Inferior parietal cortex (tissue), 1 donor: ENCODE results near the gene SLC25A14.
A peak's percentile ranks its signal among the peaks of the same experiment; 100 is the strongest.
"Not testable (repeated sequence)": the region's sequence is repeated elsewhere in the genome, so short reads cannot be mapped to it uniquely, and the experiment has no call there.

Experiments used
- DNase-seq: peaks from one replicate; pipeline ENCODE4 v3.0.0-alpha.2; 2016; ENCODE audit errors: extremely low spot score

Gene SLC25A14, protein sequence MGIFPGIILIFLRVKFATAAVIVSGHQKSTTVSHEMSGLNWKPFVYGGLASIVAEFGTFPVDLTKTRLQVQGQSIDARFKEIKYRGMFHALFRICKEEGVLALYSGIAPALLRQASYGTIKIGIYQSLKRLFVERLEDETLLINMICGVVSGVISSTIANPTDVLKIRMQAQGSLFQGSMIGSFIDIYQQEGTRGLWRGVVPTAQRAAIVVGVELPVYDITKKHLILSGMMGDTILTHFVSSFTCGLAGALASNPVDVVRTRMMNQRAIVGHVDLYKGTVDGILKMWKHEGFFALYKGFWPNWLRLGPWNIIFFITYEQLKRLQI

DNA sequence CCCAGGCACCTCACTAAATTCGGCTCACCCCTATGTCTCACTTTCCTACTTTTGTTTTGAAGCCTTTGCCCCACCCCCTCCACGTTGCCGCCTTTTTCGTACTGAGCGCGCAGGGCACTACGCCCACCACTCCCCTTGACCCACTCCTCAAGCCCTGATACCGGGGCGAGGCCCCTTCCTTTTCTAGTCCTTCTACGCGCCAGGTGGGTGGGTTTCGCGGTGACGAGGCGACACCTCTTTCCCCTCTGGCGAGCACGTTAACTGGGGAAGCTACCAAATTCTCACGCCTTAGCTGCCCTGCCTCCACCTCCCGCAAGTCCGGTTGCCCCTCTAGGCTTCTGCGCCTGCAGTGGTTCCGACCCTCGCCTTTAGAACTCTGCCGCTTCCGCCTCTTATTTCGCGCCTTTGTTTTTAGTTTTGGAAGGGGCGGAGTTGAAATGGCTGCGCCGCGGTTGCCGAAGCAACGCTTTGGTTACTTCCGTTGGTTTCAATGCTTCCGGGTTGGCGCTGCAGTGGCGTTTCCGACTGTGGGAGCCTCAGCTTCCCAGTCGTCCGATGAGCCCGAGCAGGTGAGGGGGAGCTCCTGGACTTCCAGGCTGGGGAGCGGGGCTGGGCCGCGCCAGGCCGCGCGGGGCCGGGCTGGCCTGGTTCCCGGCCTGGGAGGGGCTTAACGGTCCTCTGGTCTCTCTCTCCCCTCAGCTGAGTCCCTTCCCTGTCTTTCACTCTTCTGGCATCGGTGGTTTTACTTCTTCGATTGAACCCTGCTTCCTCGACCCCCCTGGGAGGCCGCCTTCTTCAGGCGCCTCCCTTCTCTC is at the start of gene SLC25A14:
SLC25A14 (plus strand) TSS at position 512 of the 815 bp plus-strand sequence. CDS start 360 bp downstream, outside the sequence.
- DNase-seq, result peak; percentile 66

DNA sequence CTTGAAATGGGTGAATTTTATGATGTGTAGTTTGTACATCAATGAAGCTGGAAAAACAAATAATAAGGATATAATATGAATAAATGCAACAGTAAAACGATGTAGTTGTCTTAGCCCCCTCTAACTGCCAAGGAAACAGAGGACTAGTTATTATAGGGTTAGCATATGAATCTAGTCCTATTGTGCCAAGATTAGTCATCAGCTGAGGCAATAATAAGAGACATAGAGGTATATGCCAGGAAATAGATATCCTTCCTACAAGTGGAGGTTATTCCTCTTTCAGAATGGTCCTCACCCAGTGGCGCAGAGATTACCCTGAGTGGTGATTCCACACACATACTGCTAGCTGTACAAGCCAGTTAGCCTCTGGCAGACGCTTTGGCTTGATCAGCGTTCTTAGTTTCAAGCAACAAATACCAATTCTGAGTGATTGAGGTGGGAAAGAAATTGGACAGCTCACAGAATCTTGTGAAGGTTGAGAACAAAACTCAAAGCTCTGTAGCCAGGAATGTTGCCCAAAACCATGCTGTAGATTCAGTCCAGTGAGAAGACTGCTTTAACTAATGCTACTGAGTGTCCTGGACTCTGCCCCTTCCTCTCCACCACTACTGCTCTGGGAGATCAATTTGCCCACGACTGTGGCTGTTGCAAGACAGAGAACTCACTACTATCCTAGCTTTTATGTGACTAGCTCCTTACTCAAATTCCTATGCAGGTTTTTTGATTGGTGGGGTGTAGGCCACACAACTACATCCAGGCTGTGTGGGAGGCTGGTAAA is 44.0 kb upstream of the SLC25A14 start:
- DNase-seq, result no peak

DNA sequence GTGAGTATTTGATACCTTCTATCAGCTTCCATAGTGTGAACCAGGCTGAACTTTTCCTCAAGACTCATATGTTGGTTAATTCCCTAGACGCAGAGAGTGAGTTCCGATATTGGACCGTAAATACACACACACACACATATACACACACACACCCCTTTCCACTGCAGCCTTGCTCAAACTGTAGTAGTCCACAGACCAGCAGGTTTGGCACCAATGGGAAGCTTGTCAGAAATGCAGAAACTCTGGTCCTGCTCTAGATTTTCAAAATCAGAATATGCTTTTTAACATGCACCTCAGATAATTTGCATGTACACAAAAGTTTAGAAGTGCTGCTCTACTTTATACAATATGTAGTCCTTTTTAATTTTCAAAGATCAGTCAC is 43.4 kb upstream of the SLC25A14 start:
- DNase-seq, result no peak

DNA sequence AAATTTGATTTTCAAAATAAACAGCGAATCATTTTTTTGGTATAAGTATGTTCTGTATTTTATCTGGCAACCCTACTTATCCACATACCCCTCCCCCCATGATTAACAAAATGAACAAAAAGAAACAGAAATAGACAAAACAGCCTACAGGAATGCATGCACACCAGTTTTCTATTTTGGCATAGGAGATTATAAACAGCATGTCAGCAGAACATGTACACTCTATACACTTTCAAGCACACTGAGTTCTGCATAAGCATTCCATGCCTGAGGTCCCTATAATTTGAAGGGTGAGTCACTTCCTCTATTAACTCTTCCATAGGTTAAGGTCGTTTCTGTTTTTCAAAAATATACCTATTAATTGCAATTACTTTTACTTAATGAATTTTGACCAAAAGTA is 43.0 kb upstream of the SLC25A14 start:
- DNase-seq, result no peak

DNA sequence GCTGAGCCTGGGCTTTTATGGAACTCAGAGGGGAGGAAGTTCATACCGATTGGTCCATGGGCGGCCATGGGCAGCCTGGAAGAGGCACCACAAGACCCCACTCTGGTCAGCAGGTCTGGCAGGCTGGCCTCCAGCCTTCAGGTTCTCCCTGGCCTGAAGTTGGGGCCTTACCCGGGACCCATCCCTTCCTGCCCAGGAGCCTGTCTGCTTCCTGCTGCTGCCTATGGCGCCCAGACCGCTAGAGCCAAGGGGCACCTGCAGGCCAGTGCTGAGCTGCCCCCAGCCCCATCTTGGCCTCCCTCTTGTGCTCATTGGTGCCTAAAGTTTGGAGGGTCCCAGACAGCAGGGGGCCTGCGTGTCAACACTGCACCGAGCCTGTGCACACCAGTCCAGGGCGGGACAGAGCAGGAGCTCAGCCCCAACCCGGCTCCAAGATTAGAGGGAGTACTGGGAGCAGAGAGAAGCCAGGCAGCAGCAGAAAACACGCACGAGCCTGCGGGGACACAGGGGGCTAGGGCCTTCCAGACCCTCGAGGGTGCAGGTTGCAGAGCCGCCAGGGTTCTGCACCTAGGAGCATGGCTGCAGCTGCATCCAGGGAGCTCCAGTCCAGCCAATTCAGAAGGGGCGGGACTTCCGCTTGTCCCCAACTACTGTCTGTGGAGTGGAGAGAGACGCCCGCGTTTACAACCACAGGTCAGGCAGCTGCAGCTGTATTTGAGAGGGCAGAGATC is 40.3 kb upstream of the SLC25A14 start:
- DNase-seq, result no peak

DNA sequence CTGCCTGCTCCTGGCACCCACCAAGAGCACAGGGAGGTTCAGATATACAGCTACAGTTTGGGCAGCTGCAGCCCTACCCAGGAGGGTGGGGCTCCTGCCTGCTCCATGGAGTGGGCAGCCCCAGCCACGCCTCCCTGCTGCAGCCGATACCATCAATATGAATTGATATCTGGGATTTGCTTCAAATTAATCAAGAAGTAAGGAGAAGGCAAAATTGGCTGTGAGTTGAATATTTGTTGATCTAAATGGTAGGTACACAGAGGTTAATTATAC is 39.8 kb upstream of the SLC25A14 start:
- DNase-seq, result no peak

DNA sequence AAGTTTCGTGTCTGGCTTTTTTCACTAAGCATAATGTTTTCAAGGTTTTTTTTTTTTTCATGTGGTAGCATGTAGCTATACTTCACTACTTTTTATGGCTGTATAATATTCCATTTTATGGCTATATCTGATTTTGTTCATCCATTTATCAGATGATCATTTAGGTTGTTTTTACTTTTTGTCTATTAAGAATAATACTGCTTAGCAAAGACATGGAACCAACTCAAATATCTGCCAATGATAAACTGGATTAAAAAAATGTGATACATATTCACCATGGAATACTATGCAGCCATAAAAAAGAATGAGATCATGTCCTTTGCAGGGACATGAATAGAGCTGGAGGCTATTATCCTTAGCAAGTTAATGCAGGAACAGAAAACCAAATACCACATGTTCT is 38.3 kb upstream of the SLC25A14 start:
- DNase-seq, result no peak

DNA sequence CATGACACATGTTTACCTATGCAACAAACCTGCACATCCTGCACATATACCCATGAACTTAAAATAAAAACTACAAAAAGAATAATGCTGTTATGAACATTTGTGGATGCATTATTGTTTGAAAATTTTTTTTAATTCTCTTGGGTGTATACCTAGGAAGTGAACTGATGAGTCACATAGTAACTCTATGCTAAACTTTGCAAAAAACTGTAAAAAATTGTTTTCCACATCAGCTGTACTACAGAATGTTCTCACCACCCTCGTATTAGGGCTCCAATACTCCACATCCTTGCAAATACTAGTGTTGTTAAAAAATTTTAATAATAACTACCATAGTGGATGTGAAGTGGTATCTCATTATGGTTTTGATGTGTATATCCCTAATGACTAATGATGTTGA is 37.7 kb upstream of the SLC25A14 start:
- no peak for DNase-seq

DNA sequence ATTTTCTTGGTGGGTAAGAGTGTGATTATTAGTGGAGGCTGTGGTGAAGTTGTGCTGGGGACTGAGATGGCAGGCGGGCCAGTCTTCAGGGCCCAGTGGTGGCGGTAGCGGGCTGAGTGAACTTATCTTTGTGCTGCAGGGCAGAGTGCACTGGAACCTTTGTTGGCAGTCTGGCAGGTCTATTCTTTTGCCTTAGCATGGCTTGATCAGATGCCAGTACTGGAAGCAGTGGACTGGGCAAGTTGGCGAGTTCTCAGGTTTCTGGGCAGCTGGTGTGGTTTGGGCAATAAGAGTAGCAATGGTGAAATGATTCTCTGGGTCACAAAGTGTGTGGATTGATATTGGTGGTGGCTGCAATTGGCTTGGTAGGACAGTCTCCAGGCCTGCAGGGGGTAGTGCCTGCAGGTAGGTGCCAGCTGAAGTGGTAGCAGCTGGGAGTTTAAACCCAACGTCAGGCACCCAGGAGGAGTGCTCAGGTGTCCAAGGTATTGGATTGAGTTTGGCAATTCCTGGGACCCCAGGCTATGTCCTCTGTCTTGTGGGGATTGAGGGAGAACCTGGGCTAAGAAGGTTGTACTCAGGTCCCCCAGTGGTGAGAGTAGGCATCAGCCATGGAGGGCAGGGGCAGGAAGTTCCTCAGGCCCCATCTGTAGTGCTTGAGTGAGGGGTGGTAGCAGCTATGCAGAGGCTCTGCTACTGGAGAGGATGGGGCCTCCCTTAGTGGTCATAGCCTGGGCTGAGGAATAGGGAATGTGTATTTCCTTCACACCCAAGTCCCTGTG is 34.9 kb upstream of the SLC25A14 start:
- no peak for DNase-seq

DNA sequence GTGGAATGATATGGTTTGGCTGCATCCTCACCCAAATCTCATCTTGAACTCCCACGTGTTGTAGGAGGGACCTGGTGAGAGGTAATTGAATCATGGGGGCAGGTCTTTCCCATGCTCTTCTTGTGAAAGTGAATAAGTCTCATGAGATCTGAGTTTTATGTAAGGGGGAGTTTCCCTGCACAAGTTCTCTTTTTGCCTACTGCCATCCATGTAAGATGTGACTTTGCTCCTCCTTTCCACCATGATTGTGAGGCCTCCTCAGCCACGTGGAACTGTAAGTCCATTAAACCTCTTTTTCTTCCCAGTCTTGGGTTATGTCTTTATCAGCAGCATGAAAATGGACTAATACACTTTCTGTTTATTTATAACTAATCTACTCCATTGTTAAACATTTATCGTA is 19.8 kb upstream of the SLC25A14 start:
- not testable (repeated sequence) for DNase-seq

DNA sequence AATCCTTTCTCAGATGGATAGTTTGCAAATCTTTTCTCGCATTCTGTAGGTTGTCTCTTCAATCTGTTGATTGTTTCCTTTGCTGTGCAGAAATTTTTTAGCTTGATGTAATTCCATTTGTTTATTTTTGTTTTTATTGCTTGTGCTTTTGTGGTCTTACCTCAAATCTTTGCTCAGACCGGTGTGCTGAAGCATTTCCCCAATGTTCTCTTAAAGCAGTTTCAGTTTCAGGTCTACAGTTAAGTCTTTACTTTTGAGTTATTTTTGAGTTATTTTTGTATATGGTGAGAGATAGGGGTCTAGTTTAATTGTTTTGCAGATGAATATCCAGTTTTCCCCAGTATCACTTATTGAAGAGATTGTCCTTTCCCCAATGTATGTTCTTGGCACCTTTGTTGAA is 18.2 kb upstream of the SLC25A14 start:
- DNase-seq, result no peak

DNA sequence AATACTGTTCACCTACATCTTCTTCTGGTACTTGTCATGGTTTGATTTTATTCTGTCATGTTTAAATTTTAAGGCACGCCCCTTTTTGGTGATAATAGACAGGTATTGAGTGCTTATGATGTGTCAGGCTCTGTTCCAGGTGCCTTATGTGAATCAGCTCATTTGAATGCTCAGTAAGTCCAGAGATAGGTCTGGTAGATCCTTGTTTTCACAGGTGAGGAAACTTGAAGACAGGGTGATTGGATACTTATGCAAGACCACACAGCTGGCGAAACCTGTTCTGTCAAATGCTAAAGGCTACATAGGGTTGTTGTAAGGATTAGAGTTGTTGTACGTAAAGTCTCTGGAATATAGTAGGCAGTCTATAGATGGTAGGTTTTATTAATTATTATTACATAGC is 9.6 kb upstream of the SLC25A14 start:
- no peak for DNase-seq

DNA sequence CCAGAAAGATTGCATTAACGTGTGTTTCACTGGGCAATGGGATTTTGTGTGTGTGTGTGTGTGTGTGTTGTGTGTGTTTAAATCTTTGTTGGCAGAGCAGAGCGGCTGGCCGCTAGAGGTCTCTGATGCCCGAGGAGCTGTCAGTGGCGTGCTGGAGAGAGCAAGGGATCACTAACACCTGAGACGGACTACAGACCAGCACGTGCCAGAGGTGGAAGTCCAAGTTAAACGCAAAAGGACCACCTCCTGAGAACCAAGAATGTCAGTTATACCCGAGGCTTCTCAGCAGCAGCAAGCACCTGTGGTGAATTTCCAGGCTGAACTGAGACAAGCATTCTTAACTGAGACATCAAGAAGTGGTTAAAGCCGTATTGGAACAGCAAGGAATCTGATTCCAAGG is 9.0 kb upstream of the SLC25A14 start:
- peak; percentile 23 for DNase-seq

DNA sequence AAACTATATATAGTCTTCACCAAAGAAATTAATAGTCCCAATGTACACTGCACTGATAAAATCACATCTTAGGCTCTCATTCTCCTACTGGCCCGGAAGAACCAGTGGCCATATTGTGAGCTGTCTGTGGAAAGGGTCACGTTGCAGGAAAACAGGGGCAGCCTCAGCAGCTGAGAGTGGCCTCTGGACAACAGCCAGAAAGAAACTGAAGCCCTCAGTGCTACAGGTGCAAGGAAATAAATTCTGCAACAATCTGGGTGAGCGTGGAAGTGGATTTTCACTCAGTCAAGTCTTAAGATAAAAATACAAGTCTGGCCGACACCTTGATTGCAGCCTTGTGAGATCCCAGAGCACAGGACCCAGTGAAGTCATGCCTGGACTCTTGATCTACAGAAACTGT is 3.2 kb upstream of the SLC25A14 start:
- no peak for DNase-seq

DNA sequence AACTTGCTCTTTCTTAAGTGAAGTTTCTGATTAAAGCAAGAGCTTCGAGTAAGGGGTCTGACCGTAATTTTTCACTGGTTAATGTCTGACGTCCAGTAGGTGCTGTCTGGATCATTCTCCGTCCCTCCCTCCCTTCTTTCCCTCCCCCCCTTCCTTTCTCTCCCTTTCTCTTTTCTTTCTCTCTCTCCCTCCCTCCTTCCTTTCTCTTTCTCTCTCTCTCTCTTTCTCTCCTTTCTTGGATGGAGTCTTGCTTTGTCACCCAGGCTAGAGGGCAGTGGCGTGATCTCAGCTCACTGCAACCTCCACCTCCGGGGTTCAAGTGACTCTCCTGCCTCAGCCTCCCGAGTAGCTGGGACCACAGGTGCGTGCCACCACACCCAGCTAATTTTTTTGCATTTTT is 850 bp upstream of the SLC25A14 start:
- DNase-seq, result not testable (repeated sequence)

DNA sequence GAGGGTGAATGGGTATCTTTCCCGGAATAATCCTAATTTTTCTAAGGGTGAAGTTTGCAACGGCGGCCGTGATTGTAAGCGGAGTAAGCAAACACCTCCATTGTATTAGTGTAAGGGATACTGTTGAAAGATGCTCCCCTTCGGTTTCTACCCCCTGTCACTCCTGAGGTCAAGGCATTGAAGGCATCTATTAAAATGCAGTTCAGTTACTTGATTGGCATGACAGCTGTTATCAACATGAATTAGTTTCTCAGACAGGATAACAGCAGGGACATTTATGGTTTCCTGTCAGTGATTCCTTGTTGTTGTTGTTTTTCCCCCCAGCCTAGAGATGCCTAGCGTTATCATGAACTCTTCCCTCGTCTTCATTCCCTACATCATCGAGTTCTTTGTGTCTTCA is 552 bp downstream of the SLC25A14 start:
- no peak for DNase-seq

DNA sequence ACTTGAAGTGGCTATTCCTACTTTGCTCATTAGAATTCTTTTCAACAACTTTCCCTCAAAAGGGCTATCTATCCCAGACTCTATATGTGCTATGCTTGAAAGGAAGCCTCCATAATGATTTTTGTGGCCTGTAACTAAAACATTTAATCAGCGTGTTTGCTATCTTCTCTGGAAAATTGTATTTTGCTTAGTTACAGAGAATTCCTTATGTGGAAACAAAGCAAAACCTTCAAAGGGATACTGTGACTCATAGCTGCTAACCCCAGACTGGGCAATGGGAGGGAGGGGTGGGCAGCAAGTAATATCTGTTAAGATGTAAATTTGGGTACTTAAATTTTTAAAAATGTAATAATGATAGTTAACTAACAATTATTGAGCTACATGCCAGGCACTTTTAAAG is 3.7 kb downstream of the SLC25A14 start:
- DNase-seq, result no peak

DNA sequence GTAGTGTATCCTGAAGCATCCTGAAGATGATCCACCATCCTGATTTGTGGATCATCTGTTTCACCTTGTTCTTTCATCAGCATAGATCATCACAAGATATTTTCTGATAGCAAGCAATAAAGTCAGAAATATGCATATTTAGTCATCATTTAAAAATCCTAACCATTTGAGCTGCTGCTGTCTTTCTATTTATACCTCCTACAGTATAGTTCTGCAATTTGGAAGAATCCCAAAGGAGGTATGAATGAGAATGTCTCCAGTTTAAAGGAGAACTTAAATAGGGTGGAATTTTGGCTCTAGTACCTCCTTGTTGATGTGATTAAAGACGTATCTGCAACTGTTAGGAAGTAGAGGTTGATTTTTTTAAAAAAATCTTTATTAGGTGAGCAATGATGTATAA is 7.6 kb downstream of the SLC25A14 start:
- DNase-seq, result no peak

DNA sequence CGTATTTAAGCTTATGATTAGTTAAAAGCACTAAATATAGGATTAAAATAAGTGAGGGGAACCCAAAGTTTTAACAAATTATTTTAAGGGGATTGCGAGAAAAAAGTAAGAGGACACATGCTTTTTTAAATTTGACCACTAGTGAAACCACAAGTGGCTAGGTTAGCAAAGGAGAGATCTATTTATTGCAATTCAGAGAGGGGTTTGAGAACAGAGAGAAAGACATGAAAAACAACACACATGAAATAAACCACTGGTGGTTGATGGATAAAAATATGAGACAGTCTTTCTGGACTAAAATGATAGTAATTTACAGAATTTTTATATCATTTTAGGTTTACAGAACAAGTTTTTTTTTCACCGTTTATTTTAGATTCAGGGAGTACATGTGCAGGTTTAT is 11.8 kb downstream of the SLC25A14 start:
- DNase-seq, result no peak

DNA sequence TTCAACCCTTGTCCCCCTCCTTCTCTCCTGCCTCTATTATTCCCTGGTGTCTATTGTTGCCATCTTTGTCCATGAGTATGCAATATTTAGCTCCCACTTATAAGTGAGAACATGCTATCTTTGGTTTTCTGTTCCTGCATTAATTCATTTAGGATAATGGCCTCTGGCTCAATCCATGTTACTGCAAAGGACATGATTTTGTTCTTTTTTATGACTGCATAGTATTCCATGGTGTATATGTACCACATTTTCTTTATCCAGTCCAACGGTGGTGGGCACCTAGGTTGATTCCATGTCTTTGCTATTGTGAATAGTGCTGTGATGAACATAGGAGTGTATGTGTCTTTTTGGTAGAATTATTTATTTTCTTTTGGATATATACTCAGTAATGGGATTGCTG is 12.3 kb downstream of the SLC25A14 start:
- DNase-seq, result not testable (repeated sequence)

DNA sequence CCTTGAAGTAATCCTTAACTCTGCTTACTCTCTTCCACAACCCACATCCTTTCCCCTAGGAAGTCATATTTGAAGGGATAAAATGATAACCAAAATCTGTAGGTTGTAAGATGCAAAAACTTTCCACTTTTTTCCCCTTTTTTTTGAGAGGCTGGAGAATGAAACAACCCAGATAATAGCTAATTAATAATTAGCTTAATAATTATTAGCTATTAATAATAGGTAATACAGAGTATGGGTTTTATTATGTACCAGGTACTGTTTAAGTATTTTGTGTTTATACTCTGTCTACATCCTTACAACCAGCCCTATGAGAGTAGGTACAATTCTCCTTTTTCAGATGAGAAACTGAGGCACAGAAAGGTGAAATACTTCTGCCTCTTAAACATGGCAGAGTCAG is 36.4 kb downstream of the SLC25A14 start:
- no peak for DNase-seq
